HG02610 (cell line): ENCODE data around the gene WTIP.
"Not testable (repeated sequence)": the region's sequence is repeated elsewhere in the genome, so short reads cannot be mapped to it uniquely, and the experiment has no call there.

Experiments
- ATAC-seq: cut with Tn5 transposase; IDR thresholded peaks from one replicate; pipeline ENCODE4 v1.9.1; 2021; ENCODE audit warnings: mild to moderate bottlenecking, moderate library complexity; ENCODE audit not compliant: unreplicated experiment

Gene WTIP

DNA sequence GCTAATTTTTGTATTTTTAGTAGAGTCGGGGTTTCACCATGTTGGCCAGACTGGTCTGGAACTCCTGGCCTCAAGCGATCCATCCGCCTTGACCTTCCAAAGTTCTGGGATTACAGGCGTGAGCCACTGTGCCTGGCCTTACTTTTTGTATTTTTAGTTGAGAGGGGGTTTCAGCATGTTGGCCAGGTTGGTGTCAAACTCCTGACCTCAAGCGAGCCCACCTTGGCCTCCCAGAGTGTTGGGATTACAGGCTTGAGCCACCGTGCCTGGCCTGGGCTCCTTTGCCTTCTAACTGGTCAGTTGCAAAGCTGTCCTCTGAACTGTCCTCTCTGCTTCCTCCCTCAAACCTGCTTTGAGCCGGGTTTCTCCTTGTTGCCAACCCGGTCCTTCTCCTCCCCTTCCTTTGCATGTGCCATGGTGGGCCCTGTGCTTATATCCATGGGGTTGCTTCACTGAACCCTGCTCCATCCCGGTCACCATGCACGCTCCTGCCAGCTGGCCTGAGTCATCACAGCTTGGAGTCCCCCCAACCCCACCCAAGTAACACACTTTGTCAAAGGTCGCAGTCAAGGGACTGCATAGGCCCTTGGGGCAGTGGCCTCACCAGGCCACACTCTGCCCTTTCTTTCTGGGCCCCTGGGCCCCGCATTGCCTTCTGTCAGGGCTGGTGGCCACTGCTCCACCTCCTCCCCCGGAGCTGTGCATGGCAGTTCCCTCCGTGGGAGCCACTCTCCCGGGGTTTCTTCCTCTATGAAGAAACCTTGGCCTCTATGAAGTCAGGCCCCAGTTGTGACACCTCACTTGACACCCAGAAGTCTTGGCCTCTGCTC lies 21.2 kb downstream of the WTIP start:
- ATAC-seq = no peak

DNA sequence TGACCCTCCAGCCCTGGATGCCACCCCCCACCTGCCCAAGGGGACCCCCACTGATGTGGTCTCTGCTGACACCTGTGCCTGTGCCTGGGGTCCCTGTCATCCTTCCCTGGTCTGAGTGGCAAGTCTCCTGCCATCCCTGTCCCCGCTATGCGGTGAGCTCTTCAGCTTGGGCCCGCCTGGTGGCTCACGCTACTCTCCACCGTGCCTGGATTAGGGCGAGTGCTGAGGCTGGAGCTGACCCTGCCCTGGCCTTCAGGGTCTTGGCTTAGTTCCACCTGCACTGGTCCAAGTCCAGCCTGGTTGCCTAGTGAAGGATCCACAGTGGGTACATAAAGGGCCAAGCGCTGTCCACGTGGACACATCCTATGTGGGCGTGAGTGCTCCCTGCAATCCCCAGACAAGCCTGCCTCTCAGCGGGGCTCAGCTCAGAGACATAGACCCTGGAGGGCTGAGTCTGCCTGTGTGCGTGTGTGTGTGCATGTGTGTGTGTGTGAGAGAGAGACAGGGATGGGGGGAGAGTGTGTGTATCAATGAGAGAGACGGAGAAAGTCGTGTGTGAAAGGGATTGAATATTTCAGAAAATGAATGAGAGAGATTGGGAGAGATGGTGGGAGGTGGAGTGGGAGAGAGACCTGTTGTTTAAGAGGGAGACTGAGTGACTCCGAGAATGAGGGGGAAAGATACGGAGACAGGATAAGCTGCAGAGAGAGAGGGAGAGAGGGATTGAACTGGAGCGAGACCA lies 22.1 kb downstream of the WTIP start:
- ATAC-seq = no peak

DNA sequence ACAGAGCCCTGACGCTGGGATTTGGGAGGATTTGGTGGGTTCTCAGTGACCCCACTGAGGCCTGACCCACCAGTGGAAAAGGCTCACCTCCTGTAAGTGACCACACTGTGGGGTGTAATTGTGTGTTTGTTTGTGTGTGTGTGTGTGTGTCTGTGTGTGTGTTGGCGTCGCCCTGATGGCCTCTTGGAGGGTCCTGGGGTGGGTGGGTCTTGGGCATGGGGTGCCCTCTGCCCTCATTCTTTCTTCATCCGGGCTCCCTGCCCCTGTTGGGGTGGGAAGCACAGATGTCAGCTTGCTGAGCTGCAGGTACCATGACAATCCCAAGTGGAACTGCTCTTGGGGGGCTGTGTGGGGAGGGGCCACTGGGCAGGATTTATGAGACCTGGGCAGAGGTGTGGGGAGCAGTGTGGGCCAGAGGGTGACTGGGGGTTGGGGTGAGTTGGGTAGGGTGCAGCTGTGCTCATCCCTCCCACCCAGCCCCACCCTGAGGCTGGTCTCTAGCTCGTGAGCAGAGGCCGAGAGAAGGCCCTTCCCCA lies 22.8 kb downstream of the WTIP start:
- no peak for ATAC-seq

DNA sequence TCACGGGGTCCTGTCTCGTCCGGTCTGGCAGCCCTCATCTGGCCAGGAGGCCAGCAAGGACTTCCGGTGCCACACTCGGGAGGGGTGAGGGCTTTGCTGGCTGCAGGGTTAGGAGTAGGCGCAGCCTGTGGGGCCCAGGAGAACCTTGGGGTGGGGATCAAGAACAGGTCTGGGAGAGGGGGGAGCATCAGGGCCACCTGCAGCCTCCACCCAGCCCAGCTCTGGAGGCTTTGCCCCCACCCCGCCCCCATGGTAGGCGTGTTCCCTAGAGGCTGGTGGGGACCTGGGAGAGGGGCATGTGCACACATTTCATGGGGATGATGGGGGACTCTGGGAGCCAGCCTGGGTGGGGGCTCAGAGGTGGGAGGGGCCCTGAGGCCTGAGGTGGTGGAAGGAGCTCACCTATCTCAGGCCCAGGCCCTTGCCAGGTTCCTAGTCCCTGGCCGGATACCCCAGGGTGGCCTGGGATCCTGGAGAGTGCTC lies 23.3 kb downstream of the WTIP start:
- no peak for ATAC-seq

DNA sequence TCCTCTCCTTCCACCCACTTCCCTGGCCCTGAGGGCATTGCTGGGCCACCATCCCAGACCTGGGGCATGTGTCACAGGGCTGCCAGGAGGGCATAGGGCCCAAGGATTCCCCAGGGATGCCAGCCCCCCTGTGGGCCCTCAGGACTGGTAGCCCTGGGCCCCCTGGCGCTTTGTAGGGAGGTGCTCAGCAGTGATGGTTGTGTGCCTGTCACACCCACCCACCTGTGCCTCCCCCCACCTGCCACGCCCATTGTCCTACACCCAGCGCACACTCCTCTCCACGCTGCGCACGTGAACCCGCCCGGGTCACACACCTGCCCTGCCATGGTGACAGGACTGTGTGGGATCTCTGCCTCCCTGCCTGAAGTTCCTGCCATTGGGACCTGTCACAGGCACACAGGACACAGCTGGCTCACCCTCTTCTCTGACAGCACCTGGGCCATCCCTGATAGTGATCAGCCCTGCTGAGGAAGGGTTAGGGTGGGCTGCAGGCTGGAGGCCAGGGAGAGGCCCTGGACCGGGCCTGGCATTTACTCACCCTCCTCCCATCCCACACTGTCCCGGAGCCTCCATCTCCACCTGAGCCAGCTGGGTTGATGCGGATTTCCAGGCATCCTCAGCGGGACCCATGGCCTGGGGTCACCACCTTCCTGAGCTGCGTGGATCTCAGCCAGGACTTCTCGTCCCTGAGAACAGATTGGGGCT lies 23.9 kb downstream of the WTIP start:
- ATAC-seq = no peak

DNA sequence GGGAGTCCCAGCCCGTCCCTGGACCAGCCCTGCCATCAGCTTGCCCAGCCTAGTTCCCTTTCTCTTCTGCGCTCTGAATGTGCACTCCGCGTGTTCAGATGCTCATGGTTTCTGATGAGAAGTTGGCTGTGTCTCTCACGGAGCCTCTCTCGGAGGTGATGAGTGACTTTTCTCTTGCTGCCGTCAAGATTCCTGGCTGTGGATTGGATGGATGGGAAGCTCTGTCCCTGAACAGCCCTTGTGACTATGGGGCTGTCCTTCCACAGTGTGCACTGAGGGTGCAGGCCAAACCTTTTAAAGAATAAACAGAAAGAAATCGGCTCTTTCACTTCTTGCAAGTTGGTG lies 24.4 kb downstream of the WTIP start:
- ATAC-seq = no peak

DNA sequence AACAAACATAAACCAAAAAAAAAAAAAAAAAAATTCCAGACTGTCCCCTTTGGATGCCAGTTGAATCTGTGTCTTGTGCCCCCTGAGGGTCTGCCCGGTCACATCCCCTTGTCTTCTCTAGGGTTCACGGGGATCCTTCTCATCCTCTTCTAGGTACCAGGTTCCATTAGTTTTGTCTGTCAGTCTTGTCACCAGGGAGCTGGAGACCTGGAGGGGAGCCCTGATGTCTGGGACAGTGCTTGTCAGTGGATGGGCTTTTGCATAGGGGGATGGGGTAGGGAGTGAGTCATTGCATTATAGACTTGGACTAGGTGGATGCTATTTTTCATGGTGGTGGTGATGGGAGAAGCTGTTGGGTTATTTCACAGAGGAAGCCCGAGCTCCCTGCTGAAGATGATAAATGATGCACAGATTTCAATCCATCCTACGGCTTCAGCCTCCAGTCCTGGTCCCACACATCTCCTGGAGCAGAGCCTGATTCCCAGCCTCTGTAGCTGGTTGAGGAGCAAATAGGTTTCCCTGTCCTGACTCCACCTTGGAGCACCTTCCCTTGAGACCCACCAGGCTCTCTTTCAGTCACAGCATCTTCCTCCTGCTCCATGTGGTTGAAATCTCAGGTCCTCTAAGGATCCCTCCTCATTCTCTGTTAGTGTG lies 26.0 kb downstream of the WTIP start:
- ATAC-seq = no peak

DNA sequence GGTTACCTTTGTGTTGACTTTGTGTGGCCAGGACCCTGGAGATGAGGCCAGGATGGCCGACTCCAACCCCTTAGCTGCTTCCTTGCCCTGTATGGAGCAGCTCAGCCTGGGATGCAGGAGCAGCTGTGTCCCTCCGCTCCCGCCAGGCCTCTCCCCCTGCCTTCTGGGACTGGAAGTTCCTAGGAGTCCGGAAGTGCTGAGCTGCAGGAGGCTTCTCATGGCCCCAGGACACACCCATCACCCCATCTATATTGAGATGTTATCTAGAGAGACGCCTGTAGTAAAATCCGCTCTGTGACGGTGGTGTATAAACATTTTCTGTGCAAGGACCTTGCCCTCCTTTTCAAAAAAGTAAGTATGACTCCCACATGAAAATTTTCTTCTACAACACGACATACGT lies 27.0 kb downstream of the WTIP start:
- ATAC-seq = no peak

DNA sequence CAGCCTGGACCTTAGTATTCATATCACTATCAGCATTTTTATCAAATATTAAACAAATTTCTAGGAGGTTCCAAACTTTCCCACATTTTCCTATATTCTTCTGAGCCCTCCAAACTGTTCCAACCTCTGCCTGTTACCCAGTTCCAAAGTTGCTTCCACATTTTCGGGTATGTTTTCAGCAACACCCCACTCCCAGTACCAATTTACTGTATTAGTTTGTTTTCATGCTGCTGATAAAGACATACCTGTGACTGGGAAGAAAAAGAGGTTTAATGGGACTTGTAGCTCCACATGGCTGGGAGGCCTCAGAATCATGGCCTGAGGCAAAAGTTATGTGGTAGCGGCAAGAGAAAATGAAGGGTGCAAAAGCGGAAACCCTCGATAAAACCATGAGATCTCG lies 29.3 kb downstream of the WTIP start:
- not testable (repeated sequence) for ATAC-seq

DNA sequence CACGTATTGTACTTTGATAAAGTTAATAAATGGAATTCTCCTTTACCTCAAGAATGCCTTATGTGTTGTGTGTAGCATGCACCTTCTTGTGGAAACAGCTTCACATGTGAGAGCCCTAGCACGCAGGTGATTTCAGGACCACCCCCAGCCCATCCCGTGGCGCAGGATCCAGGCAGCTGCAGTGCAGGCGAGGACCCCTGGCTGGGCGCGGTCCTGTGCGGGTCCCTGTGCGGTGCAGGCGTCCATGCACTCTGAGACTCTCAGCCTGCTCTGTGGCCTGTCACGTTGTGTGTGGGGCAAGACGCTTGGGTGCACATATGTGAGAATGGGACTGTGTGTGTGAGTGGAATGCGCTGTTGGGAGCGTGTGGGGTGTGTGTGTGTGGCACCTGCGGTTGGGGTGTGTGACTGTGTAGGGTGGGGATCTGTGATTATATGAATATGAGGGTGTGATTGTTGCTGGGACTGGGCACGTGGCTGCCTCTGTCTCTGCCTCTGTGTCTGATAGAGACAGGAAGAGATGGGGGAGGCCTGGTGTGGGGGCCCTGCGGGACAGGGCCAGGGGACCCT lies 30.8 kb downstream of the WTIP start:
- no peak for ATAC-seq

DNA sequence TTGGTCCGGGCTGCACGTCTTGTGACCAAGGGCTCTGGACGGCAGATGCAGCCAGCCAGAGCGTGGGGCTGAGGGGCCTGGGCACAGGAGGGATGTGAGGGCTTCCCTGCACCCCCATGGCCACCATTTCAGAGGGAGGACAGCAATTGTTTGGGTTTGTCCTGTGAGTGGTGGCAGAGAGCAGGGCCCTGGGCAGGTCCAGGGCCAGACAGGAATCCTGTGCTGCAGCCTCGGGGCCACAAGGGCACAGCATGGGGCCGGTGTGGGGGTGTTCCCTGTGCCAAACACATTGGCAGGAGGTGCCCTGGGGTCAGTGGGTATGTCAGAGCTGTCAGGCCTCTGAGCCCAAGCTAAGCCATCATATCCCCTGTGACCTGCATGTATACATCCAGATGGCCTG lies 32.2 kb downstream of the WTIP start:
- ATAC-seq = no peak

DNA sequence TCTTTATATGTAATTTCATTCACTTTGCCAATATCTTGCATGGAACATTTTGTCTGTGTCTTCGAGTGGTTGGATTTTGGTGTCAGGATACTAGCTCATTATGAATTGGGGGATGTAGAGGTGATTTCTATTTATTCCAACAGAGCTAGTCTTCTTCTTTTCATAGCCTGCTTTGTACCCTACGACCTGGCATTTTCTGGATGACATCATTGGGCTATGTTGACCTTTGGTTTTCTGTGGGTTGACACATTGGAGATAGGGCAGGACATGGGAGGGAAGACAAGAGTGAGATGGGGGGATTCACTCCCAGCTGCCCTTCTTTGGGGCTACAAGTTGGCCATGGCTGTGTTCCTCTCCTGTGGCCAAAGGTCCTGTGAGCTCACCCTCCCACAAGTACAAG lies 38.0 kb downstream of the WTIP start:
- no peak for ATAC-seq

DNA sequence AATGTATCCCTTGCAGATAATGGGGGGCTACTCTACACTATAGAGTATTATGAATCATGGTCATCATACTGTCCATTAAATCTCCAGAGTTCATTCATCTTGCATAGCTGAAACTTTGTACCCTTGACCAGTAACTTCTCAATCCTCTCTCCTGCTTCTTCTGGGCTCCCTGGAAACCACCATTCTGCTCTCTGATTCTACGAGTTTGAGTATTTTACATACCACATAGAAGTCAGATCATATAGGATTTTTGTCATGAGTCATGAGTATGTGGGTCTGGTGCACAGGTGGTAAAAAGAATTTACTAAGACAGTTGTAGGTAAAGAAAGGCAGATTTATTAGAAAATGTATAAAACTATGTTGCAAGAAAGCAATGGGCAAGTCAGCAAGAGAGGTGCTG lies 41.9 kb downstream of the WTIP start:
- no peak for ATAC-seq

DNA sequence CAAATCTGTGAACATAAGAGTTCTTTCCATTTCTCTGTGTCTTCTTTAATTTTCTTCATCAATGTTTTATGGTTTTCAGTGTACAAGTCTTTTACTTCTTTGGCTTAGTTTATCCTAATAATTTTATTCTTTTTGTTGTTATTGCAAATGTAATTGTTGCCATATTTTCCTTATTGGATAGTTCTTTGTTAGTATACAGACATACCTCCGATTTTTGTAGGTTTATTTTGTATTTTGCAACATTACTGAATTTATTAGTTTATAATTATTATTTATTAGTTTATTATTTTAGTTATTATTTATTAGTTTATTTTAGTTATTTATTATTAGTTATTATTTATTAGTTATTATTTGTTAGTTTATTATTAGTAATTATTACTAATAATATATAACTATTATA lies 43.4 kb downstream of the WTIP start:
- no peak for ATAC-seq

DNA sequence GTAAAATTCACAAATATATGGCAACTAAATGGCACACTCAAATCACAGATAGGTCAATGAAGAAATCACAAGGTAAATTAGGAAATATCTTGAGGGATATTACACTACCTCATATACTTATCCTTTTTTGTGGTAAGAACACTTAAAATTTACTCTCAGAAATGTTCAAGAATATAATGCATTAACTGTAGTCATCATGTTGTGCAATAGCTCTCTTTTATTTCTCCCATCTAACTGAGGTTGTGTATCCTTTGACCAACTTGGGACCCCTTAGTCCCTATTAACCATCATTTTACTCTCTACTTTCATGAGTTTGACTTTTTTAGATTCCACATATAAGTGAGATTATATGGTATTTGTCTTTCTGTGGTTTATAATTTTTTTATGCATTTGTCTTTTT lies 52.6 kb downstream of the WTIP start:
- no peak for ATAC-seq

DNA sequence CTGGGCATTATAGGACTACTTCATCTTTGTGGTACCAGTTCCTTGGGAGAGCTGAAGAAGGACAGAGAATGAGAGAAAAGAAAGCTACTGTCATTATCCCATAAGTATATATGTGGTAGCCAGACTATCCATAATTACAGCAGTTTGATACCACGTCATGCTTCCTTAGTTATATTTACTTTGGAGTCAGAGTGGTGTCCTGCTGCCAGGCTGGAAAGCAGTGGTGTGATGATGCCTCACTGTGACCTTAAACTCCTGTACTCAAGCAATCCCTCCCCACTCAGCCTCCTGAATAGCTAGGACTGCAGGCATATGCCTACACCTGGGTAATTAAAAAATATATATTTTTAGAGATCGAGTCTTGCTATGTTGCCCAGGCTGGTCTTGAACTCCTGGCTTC lies 57.8 kb downstream of the WTIP start:
- ATAC-seq = no peak

DNA sequence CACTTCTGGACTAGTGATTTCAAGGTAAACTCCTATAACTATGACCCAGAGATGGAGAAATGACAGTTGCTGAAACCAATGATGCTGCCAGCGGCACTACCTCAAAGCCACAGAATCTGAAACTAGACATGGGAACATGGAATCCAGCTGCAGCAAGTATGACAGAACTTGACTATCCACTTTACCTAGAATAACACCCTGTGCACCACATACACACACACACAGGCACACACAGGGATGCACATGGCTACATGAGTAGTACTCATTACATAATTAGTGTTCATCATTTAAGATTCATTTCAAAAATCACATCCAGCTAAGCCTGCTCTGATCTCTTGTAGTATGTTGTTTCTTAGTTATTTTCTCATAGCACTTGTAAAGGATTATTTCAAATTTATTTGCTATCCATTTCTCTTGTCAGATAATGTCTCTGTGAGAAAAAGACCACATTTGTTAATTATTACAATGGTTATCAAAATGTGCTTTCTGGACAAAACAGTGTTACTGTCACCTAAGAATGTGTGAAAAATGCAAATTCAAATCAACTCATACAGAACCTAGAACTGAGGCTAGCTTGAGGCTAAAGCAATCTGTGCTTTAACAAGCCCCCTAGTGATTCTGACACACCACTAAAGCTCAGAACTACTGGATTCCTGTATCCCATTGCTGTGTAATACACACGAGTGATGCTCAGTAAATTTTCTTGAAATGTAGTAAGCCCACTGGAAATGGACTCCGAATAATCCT lies 59.4 kb downstream of the WTIP start:
- no peak for ATAC-seq

DNA sequence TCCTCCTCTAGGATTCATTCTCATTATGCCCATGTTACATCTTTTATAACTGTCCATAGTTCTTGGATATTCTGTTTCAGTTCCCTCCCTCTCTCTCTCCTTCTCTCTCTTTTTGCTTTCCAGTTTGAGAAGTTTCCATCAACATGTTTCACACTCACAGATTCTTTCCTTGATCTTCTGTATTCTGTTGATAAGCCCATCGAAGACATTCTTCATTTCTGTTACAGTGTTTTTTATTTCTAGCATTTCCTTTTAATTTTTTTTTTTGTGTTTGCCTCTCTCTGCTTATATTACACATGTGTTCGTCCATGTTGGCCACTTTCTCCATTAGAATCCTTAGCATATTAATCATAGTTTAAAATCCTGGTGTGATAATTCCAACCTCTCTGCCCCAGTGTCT lies 68.3 kb downstream of the WTIP start:
- no peak for ATAC-seq

DNA sequence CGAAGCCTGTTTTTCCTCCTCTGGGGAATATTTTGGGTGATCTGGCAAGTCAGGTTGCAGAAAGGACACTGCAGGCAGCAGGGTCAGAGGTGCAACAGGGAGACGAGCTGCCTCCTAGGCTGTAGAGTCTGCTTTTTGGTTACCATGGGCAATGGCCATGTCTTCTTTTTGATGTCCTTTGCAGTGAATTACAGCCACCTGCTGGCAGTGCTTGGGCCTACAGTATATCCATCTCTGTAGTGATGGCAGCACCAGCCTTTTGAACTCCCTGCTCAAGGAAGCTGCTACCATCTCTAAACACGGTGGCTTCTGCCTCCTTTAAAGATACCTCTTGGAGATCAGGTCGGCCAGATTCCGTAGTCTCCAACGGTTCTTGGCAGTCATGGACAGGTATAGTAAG lies 73.9 kb downstream of the WTIP start:
- no peak for ATAC-seq

DNA sequence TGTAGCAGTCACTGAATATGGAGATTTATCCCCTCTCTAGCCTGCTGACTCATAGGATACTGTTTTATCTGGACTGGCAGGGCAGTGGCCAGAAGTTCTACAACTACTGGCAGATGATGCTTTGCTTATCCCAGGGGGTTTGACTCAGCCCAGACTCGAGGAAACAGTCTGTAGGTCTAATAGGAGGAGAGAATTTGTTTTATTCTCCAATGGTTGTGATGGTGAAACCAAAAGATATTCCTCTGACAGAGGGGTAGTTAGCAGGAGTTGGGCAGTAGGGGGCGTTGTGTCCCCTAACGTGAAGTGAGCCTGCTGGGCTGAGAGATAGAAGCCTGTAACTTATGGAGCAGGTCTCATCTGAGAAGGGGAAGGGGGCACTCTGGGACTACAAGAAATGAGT lies 74.9 kb downstream of the WTIP start:
- no peak for ATAC-seq
